OCI-LY3 (cell line): ENCODE results near the gene BRSK2.
"Not testable (repeated sequence)": the region's sequence is repeated elsewhere in the genome, so short reads cannot be mapped to it uniquely, and the experiment has no call there.

Experiments
- H2AFZ ChIP-seq: fragments of 200-600, 300-600 bp; shearing (Covaris generic); 2 replicates; pipeline ENCODE4 v1.6.0; 2014; ENCODE audit warnings: antibody characterized with exemption, low read depth, low read length
- H3K27ac ChIP-seq: fragments of 200-600, 300-600 bp; sonication (generic); 2 replicates; pipeline ENCODE4 v1.5.1; 2014; ENCODE audit warnings: mild to moderate bottlenecking, low read length, moderate library complexity, mixed read lengths
- H3K27me3 ChIP-seq: fragments of 200-600, 300-600 bp; sonication (generic); 2 replicates; pipeline ENCODE4 v1.6.1; 2014; ENCODE audit warnings: low read depth, low read length, mixed read lengths
- H3K36me3 ChIP-seq: fragments of 200-600, 300-600 bp; sonication (generic); replicated peaks from 2 replicates; pipeline ENCODE3; 2014; ENCODE audit warnings: low read depth, low read length, mixed read lengths
- H3K4me1 ChIP-seq: fragments of 300-600, 200-600 bp; sonication (generic); 2 replicates; pipeline ENCODE4 v1.6.1; 2014; ENCODE audit warnings: low read length, mixed read lengths
- H3K4me2 ChIP-seq: fragments of 200-600, 300-600 bp; sonication (generic); 2 replicates; pipeline ENCODE4 v1.6.1; 2014; ENCODE audit warnings: low read length, mixed read lengths
- H3K4me3 ChIP-seq: fragments of 300-600, 200-600 bp; sonication (generic); 2 replicates; pipeline ENCODE4 v1.5.1; 2014; ENCODE audit warnings: antibody characterized with exemption, mild to moderate bottlenecking, low read length, moderate library complexity
- H3K79me2 ChIP-seq: fragments of 300-600, 200-600 bp; shearing (Covaris generic); 2 replicates; pipeline ENCODE4 v1.6.1; 2014; ENCODE audit warnings: mild to moderate bottlenecking, low read length, mixed read lengths
- H3K9ac ChIP-seq: fragments of 300-600, 200-600 bp; shearing (Covaris generic); 2 replicates; pipeline ENCODE4 v1.6.0; 2014; ENCODE audit warnings: mild to moderate bottlenecking, low read length, moderate library complexity
- H3K9me3 ChIP-seq: fragments of 200-600, 300-600 bp; shearing (Covaris generic); 2 replicates; pipeline ENCODE4 v1.6.1; 2014; ENCODE audit warnings: low read length, mixed read lengths; ENCODE audit not compliant: insufficient read depth
- H4K20me1 ChIP-seq: fragments of 200-600, 300-600 bp; sonication (generic); 2 replicates; pipeline ENCODE4 v1.6.1; 2016; ENCODE audit warnings: low read length, mixed read lengths; ENCODE audit not compliant: insufficient read depth
- EZH2phosphoT487 ChIP-seq: fragments of 200-600 bp; shearing (Covaris generic); IDR thresholded peaks from 2 replicates; pipeline ENCODE4 v1.6.1; 2018; ENCODE audit warnings: antibody characterized with exemption, mixed run types, low read depth
- TF ChIP-seq, protein P1 (sequence below): fragments of 200-600, 300-600 bp; sonication (generic); IDR thresholded peaks from 2 replicates; pipeline ENCODE4 v1.5.1; 2014; ENCODE audit warnings: antibody characterized with exemption, low read length, low read depth

The BRSK2 gene

DNA sequence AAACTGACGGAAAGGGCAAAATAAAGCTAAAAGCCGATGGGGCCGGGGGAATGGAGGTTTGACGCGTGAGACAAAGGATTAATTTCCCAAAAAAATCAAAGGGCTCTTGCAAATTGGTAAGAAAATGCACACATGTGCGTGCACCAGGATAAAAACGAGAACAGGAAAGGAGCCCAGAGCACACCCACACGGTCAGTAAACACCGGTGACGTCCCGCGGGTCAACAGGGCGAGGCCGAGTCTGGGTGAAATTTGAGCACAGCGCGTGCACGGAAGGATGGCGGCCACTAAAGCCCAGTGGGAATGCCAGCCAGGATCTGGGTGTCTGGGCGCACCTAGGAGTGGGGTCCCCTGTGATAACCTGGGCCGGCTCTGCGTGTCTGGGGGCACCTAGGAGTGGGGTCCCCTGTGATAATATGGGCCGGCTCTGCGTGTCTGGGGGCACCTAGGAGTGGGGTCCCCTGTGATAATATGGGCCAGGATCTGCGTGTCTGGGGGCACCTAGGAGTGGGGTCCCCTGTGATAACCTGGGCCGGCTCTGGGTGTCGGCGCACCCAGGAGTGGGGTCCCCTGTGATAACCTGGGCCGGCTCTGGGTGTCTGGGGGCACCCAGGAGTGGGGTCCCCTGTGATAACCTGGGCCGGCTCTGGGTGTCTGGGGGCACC lies 44.4 kb downstream of the BRSK2 start:
- no peak overlapping the region for H2AFZ ChIP-seq
- no peak overlapping the region for H3K4me2 ChIP-seq
- H3K27me3 ChIP-seq: no peaks in the 10 kb centered on the region
- H3K4me3 ChIP-seq: no peak overlapping the region
- H3K36me3 ChIP-seq: no peaks in the 10 kb centered on the region
- no peak for TF ChIP-seq EZH2phosphoT487
- TF ChIP-seq, protein P1, sequence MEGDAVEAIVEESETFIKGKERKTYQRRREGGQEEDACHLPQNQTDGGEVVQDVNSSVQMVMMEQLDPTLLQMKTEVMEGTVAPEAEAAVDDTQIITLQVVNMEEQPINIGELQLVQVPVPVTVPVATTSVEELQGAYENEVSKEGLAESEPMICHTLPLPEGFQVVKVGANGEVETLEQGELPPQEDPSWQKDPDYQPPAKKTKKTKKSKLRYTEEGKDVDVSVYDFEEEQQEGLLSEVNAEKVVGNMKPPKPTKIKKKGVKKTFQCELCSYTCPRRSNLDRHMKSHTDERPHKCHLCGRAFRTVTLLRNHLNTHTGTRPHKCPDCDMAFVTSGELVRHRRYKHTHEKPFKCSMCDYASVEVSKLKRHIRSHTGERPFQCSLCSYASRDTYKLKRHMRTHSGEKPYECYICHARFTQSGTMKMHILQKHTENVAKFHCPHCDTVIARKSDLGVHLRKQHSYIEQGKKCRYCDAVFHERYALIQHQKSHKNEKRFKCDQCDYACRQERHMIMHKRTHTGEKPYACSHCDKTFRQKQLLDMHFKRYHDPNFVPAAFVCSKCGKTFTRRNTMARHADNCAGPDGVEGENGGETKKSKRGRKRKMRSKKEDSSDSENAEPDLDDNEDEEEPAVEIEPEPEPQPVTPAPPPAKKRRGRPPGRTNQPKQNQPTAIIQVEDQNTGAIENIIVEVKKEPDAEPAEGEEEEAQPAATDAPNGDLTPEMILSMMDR: no peak
- H4K20me1 ChIP-seq: no peaks in the 10 kb centered on the region
- H3K9ac ChIP-seq: no peak overlapping the region
- H3K27ac ChIP-seq: no peak overlapping the region
- H3K79me2 ChIP-seq: no peaks in the 10 kb centered on the region
- no peaks in the 10 kb centered on the region for H3K4me1 ChIP-seq
- H3K9me3 ChIP-seq: no peaks in the 10 kb centered on the region

DNA sequence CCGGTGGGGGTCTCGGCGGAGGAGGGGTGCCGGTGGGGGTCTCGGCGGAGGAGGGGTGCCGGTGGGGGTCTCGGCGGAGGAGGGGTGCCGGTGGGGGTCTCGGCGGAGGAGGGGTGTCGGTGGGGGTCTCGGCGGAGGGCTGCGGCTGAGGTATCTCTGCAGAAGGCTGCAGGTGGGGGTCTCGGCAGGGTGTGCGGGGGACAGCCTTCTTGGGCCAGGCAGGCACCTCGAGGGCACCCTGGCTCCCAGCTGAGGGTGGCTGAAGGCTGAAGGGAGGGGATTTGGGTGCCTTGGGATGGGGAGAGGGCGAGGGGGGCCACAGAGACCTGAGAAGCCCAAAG lies 45.7 kb downstream of the BRSK2 start:
- H3K36me3 ChIP-seq, H3K4me1 ChIP-seq, H4K20me1 ChIP-seq, H3K4me3 ChIP-seq, H2AFZ ChIP-seq, H3K9ac ChIP-seq, H3K27ac ChIP-seq, H3K79me2 ChIP-seq, H3K27me3 ChIP-seq, H3K4me2 ChIP-seq, H3K9me3 ChIP-seq: not testable (repeated sequence)

DNA sequence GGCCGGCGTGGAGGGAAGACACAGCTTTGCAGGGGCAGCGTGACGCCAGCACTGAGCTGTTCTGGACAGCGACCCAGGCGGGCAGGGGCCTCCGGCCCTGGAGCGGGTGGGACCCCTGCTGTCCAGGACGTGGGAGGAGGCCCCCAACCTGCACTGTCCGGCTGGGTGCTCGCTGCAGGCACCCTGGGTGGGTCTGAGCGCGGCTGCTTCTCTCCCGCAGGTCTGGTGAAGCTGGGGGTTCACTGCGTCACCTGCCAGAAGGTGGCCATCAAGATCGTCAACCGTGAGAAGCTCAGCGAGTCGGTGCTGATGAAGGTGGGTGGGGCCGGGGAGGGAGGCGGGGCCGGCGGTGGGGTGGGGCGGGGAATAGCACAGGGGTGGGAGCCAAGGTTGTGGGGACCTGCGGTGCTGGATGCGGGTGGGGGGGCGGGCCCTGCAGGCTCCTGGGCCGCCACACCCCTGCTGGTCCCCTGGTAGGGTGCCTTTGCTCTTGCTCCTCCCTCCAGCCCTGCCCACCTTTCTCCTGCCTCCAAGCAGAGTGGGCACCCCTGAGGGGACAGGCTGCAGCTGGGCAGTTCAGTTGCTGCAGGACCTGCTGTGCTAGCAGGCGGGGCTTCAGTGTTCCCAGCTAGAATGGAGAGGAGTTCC lies 46.2 kb downstream of the BRSK2 start:
- Histone ChIP-seq H2AFZ (no peak overlapping the region), H3K4me2 (no peak overlapping the region), H3K4me1 (no peaks in the 10 kb centered on the region), H4K20me1 (no peaks in the 10 kb centered on the region), H3K27me3 (no peaks in the 10 kb centered on the region), H3K9me3 (no peaks in the 10 kb centered on the region), H3K27ac (no peak overlapping the region), H3K36me3 (no peaks in the 10 kb centered on the region), H3K9ac (no peak overlapping the region), H3K4me3 (no peak overlapping the region), H3K79me2 (no peaks in the 10 kb centered on the region)
- TF ChIP-seq EZH2phosphoT487: no peak
- TF ChIP-seq, protein P1: no peak

DNA sequence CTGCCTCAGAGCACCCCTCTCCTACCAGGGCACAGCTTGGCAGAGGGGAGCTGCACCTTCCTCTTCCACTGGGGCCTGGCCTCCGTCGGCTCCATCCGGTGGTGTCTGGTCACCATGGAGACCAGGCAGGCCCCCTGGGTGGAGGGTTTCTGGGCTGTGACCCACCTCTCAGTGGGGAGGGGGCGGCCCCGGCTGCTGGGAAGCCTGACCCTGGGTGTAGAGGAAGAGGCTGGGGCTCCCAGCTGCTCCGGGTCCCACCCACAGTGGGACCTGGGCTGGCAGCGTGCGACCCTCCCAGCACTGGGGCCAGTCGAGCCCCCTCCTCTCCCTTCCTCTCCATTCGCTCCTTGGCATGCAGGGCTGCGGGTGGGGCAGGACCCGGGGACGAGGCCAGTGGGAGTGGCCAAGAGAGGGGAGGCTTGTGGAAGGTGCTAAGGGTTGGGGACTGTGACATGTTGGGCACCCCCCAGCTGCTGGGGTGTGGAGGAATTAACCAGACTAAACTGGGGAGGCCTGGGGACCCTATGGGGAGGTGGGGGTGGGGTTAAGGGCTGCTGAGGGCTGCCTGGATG lies 46.8 kb downstream of the BRSK2 start:
- TF ChIP-seq EZH2phosphoT487: no peak
- TF ChIP-seq, protein P1: no peak
- Histone ChIP-seq H4K20me1 (no peaks in the 10 kb centered on the region), H3K4me1 (no peaks in the 10 kb centered on the region), H3K9me3 (no peaks in the 10 kb centered on the region), H3K27ac (no peak overlapping the region), H3K4me3 (no peak overlapping the region), H3K79me2 (no peaks in the 10 kb centered on the region), H3K27me3 (no peaks in the 10 kb centered on the region), H2AFZ (no peak overlapping the region), H3K9ac (no peak overlapping the region), H3K4me2 (no peak overlapping the region), H3K36me3 (no peaks in the 10 kb centered on the region)
